ENCODE results near the gene CNTNAP2. TPM values are rescaled to one million over a fixed set of nuclear protein-coding genes. Genes with fewer than 3 reads are reported as not detected.

Gene CNTNAP2
- total and polyA plus RNA-seq, 2 donors (not counting 1 experiment from before 2014, with no cell fraction given) = not detected

- DNase-seq (ENCODE audit: low read depth in 2 of 2) = no peak
- no peak for TF ChIP-seq CTCF (conservative IDR thresholded peaks at IDR 0.05 in 1 of 2, IDR thresholded peaks at IDR 0.05 in 1 of 2; ENCODE audit: low read depth in 1 of 2, low read length in 2 of 2)
- no peak for TF ChIP-seq EZH2 (IDR thresholded peaks at IDR 0.05; ENCODE audit: low read length, missing control alignments)
- Histone ChIP-seq H3K4me2 (ENCODE audit: extremely low read depth, insufficient read depth, low read length) (no peak overlapping the region), H3K27ac (ENCODE audit: insufficient read depth, low read length) (no peak overlapping the region), H3K4me1 (ENCODE audit: control insufficient read depth, extremely low read depth, insufficient read depth, low read length) (no peaks in the 10 kb centered on the region), H3K36me3 (ENCODE audit: control insufficient read depth, insufficient read depth, low read length) (no peaks in the 10 kb centered on the region), H3K4me3 (replicated peaks in 1 of 4; ENCODE audit: control extremely low read depth in 1 of 4, insufficient read depth in 1 of 4, low read depth in 3 of 4, low read length in 4 of 4) (no peak overlapping the region), H3K9me3 (ENCODE audit: control insufficient read depth, insufficient read depth, low read depth, low read length) (no peaks in the 10 kb centered on the region), H4K20me1 (ENCODE audit: control insufficient read depth, extremely low read depth, insufficient read depth, low read length) (no peaks in the 10 kb centered on the region), H2AFZ (ENCODE audit: low read length) (no peak overlapping the region), H3K27me3 (ENCODE audit: control insufficient read depth, insufficient read depth, low read length) (no peaks in the 10 kb centered on the region), H3K79me2 (ENCODE audit: control insufficient read depth, insufficient read depth, low read length) (no peaks in the 10 kb centered on the region), H3K9ac (ENCODE audit: insufficient read depth, low read length) (no peak overlapping the region)
These were observed 1194.7 kb downstream of the CNTNAP2 start for GRCh38 chr7:147311336-147311735.

GRCh38 chr7:147321504-147321903 is 1204.9 kb downstream of the CNTNAP2 start:
- Histone ChIP-seq H3K79me2 (ENCODE audit: control insufficient read depth, insufficient read depth, low read length) (no peaks in the 10 kb centered on the region), H3K36me3 (ENCODE audit: control insufficient read depth, insufficient read depth, low read length) (no peaks in the 10 kb centered on the region), H3K4me3 (replicated peaks in 1 of 4; ENCODE audit: control extremely low read depth in 1 of 4, insufficient read depth in 1 of 4, low read depth in 3 of 4, low read length in 4 of 4) (no peak overlapping the region), H2AFZ (ENCODE audit: low read length) (no peak overlapping the region), H3K27ac (ENCODE audit: insufficient read depth, low read length) (no peak overlapping the region), H3K4me1 (ENCODE audit: control insufficient read depth, extremely low read depth, insufficient read depth, low read length) (no peaks in the 10 kb centered on the region), H3K9ac (ENCODE audit: insufficient read depth, low read length) (no peak overlapping the region), H3K27me3 (ENCODE audit: control insufficient read depth, insufficient read depth, low read length) (no peaks in the 10 kb centered on the region), H4K20me1 (ENCODE audit: control insufficient read depth, extremely low read depth, insufficient read depth, low read length) (no peaks in the 10 kb centered on the region), H3K4me2 (ENCODE audit: extremely low read depth, insufficient read depth, low read length) (no peak overlapping the region), H3K9me3 (ENCODE audit: control insufficient read depth, insufficient read depth, low read depth, low read length) (no peaks in the 10 kb centered on the region)
- DNase-seq (ENCODE audit: low read depth in 2 of 2) = no peak
- TF ChIP-seq EZH2 (IDR thresholded peaks at IDR 0.05; ENCODE audit: low read length, missing control alignments) (no peak), CTCF (conservative IDR thresholded peaks at IDR 0.05 in 1 of 2, IDR thresholded peaks at IDR 0.05 in 1 of 2; ENCODE audit: low read depth in 1 of 2, low read length in 2 of 2) (no peak)

- Histone ChIP-seq H3K9ac (ENCODE audit: insufficient read depth, low read length) (no peak overlapping the region), H3K27me3 (ENCODE audit: control insufficient read depth, insufficient read depth, low read length) (no peaks in the 10 kb centered on the region), H3K9me3 (ENCODE audit: control insufficient read depth, insufficient read depth, low read depth, low read length) (no peaks in the 10 kb centered on the region), H4K20me1 (ENCODE audit: control insufficient read depth, extremely low read depth, insufficient read depth, low read length) (no peaks in the 10 kb centered on the region), H3K27ac (ENCODE audit: insufficient read depth, low read length) (no peak overlapping the region), H3K4me3 (replicated peaks in 1 of 4; ENCODE audit: control extremely low read depth in 1 of 4, insufficient read depth in 1 of 4, low read depth in 3 of 4, low read length in 4 of 4) (no peak overlapping the region), H2AFZ (ENCODE audit: low read length) (no peak overlapping the region), H3K36me3 (ENCODE audit: control insufficient read depth, insufficient read depth, low read length) (no peaks in the 10 kb centered on the region), H3K4me1 (ENCODE audit: control insufficient read depth, extremely low read depth, insufficient read depth, low read length) (no peaks in the 10 kb centered on the region), H3K79me2 (ENCODE audit: control insufficient read depth, insufficient read depth, low read length) (no peaks in the 10 kb centered on the region), H3K4me2 (ENCODE audit: extremely low read depth, insufficient read depth, low read length) (no peak overlapping the region)
- no peak for TF ChIP-seq CTCF (conservative IDR thresholded peaks at IDR 0.05 in 1 of 2, IDR thresholded peaks at IDR 0.05 in 1 of 2; ENCODE audit: low read depth in 1 of 2, low read length in 2 of 2)
- no peak for TF ChIP-seq EZH2 (IDR thresholded peaks at IDR 0.05; ENCODE audit: low read length, missing control alignments)
- DNase-seq (ENCODE audit: low read depth in 2 of 2) = peak in 1 of 2 donors; percentile 10
These were observed 1216.4 kb downstream of the CNTNAP2 start for GRCh38 chr7:147332988-147333387.

Measured in fibroblast of lung (primary cell).